H4 (cell line): ENCODE data around the gene NR2C1. TPM values are rescaled to one million over a fixed set of nuclear protein-coding genes. Genes with fewer than 3 reads are reported as not detected.
"Not testable (repeated sequence)": the region's sequence is repeated elsewhere in the genome, so short reads cannot be mapped to it uniquely, and the experiment has no call there.

Experiments
- DNase-seq: peaks from one replicate; pipeline ENCODE4 v3.0.0-alpha.2; 2015; ENCODE audit warnings: low spot score
- total RNA-seq: library from RNA; depleted of rRNA; stranded (reverse); fragments of >200 nt; shearing (Covaris generic); gene quantifications from 2 replicates; pipeline ENCODE4 v1.2.3, GENCODE V29; 2014; rRNA removed

The NR2C1 gene
- total RNA-seq, result 7.6 and 22.0 TPM in 2 replicates

- DNase-seq, result peak; percentile 93
These were observed at the start of gene NR2C1 for GRCh38 chr12:95072900-95073697. Gene NR2C1 (minus strand): TSS chr12:95073618. CDS start chr12:95067384, 6,234 bp downstream.

GRCh38 chr12:95118788-95119179 is 45.4 kb upstream of the NR2C1 start:
- no peak for DNase-seq

- DNase-seq, result no peak
These were observed 44.8 kb upstream of the NR2C1 start for GRCh38 chr12:95118138-95118787.

- DNase-seq, result peak; percentile 68
These were observed 43.8 kb upstream of the NR2C1 start for GRCh38 chr12:95117178-95117599.

GRCh38 chr12:95116773-95117172 is 43.4 kb upstream of the NR2C1 start:
- DNase-seq, result no peak

GRCh38 chr12:95116341-95116740 is 42.9 kb upstream of the NR2C1 start:
- DNase-seq, result no peak

GRCh38 chr12:95115641-95116040 is 42.2 kb upstream of the NR2C1 start:
- DNase-seq, result no peak

- DNase-seq, result no peak
These were observed 41.5 kb upstream of the NR2C1 start for GRCh38 chr12:95114766-95115405.

- DNase-seq, result no peak
These were observed 33.9 kb upstream of the NR2C1 start for GRCh38 chr12:95107362-95107761.

- DNase-seq, result no peak
These were observed 32.1 kb upstream of the NR2C1 start for GRCh38 chr12:95105540-95105939.

- DNase-seq, result no peak
These were observed 31.6 kb upstream of the NR2C1 start for GRCh38 chr12:95104919-95105452.

GRCh38 chr12:95102916-95103671 is 29.7 kb upstream of the NR2C1 start:
- peak; percentile 95 for DNase-seq

GRCh38 chr12:95101957-95102356 is 28.5 kb upstream of the NR2C1 start:
- not testable (repeated sequence) for DNase-seq

- no peak for DNase-seq
These were observed 27.1 kb upstream of the NR2C1 start for GRCh38 chr12:95100264-95101190.

- DNase-seq, result no peak
These were observed 25.9 kb upstream of the NR2C1 start for GRCh38 chr12:95099270-95099790.

GRCh38 chr12:95096852-95097251 is 23.4 kb upstream of the NR2C1 start:
- peak; percentile 54 for DNase-seq

- no peak for DNase-seq
These were observed 23.0 kb upstream of the NR2C1 start for GRCh38 chr12:95096378-95096777.

- not testable (repeated sequence) for DNase-seq
These were observed 22.4 kb upstream of the NR2C1 start for GRCh38 chr12:95095866-95096265.

GRCh38 chr12:95089462-95089861 is 16.0 kb upstream of the NR2C1 start:
- no peak for DNase-seq

- DNase-seq, result no peak
These were observed 15.0 kb upstream of the NR2C1 start for GRCh38 chr12:95088379-95088778.
